HG03378 (cell line): ENCODE measurements around the gene RAB36.

ENCODE experiments used
- ATAC-seq: cut with Tn5 transposase; IDR thresholded peaks from one replicate; pipeline ENCODE4 v1.9.1; 2021; ENCODE audit warnings: mild to moderate bottlenecking, moderate library complexity; ENCODE audit not compliant: unreplicated experiment

The RAB36 gene

GRCh38 chr22:23108249-23109078, 36.8 kb upstream of the RAB36 start:
- ATAC-seq: no peak

- ATAC-seq: no peak
Observed at GRCh38 chr22:23109079-23109347, 36.3 kb upstream of the RAB36 start.

- ATAC-seq: no peak
Observed at GRCh38 chr22:23109441-23109978, 35.8 kb upstream of the RAB36 start.

- ATAC-seq: no peak
Observed at GRCh38 chr22:23110190-23110921, 34.9 kb upstream of the RAB36 start.

- ATAC-seq: no peak
Observed at GRCh38 chr22:23110922-23111527, 34.3 kb upstream of the RAB36 start.

- no peak for ATAC-seq
Observed at GRCh38 chr22:23112472-23113012, 32.7 kb upstream of the RAB36 start.

GRCh38 chr22:23113067-23113846, 32.0 kb upstream of the RAB36 start:
- no peak for ATAC-seq

- no peak for ATAC-seq
Observed at GRCh38 chr22:23113847-23114720, 31.2 kb upstream of the RAB36 start.

- no peak for ATAC-seq
Observed at GRCh38 chr22:23114721-23115020, 30.6 kb upstream of the RAB36 start.

GRCh38 chr22:23115369-23115768, 29.9 kb upstream of the RAB36 start:
- ATAC-seq: no peak

GRCh38 chr22:23115825-23116494, 29.3 kb upstream of the RAB36 start:
- ATAC-seq: no peak

GRCh38 chr22:23116506-23117263, 28.6 kb upstream of the RAB36 start:
- ATAC-seq: no peak

GRCh38 chr22:23117275-23117674, 28.0 kb upstream of the RAB36 start:
- no peak for ATAC-seq

GRCh38 chr22:23117891-23118646, 27.2 kb upstream of the RAB36 start:
- ATAC-seq: no peak

- ATAC-seq: no peak
Observed at GRCh38 chr22:23118647-23119493, 26.4 kb upstream of the RAB36 start.

GRCh38 chr22:23119494-23120414, 25.5 kb upstream of the RAB36 start:
- no peak for ATAC-seq
